GM21529 (cell line): ENCODE data around the gene CLINT1.
"Not testable (repeated sequence)": the region's sequence is repeated elsewhere in the genome, so short reads cannot be mapped to it uniquely, and the experiment has no call there.

Experiments used
- ATAC-seq: cut with Tn5 transposase; IDR thresholded peaks from one replicate; pipeline ENCODE4 v1.9.1; 2021; ENCODE audit not compliant: unreplicated experiment

The CLINT1 gene

DNA sequence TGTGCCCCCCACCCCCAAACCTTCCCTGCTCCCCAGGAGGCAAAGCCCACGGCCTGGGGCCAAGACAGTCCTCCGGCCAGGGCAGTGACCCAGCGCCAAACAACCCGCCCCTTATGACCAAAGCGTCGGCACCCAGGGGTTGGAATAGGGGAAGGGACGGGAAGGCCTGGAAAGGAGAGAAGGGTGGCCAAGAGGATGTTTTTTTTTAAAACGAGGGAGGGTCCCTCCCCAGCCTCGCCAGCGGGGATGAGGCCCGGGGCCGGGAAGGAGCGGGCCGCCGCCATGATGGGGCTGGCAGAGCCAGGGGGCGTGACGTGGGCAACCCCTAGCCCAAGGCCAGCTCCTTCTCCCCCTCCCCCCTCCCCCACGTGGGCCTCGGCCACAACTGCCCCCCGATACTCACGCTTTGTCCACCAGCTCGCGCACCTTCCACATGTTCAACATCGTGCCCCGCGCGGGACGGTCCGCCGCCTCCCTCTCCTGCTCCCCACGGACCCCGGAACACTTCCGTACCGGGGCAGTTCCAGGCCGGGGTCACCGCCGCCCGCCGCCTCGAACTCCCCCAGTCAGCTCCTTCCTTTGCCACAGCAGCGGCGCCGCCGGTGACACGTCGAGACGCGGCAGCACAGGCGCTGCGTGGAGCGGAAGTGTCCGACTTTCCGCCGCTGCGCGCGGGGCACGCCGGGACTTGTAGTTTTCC, at the start of gene CLINT1:
Gene CLINT1, minus strand, starts transcription at position 619 of the 700 bp plus-strand sequence. Its CDS starts 175 bp downstream, at position 444.
- ATAC-seq: peak; percentile 45

DNA sequence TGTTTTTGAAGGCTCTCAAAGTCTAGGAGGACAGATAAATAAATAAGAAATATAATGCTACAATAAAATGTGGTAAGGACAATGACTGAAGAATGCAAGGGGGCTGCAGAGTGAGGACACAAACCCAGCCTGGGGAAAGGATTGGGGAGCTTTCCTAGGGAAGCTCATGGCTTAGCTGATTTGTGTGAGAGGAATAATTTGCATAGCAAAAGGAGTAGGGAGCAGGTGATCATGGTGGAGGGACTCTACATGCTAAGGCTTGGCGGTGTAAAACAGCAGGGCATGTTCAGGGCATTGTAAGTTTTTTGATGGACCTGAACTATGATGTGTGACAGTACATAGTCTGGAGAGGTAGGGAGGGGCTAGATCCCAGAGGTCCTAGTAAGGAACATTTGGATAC, 49.5 kb upstream of the CLINT1 start:
- no peak for ATAC-seq

DNA sequence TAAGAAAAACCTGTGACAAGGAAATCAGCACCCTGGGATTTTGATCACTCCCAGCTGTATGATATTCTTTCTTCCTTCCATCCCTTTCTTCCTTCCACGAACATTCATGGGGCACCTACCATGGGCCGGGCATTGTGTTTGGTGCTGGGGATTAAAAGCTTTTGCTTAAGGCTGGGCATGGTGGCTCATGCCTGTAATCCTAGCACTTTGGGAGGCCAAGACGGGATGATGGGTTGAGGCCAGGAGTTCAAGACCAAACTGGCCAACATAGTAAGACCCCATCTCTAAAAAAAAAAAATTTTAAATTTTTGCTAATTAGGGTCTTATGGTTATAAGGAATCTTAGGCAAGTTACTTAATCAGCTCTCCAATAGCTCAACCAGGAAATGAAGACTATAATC, 48.5 kb upstream of the CLINT1 start:
- no peak for ATAC-seq

DNA sequence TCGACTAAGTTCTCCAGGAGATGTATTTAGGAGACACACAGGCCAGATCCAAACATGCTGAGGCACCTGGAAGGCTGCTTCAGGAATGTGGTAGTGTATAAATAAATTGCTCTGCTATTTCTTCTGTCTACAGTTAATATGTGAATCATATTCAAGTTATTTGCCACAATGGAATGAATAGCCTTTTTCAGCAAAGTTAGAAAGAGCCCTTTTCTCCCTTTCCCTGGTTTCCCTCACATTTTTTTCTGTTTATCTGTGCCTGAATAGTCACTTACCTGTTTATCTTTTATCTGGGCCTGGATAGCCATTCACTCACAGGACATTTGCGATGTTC, 44.1 kb upstream of the CLINT1 start:
- ATAC-seq: no peak

DNA sequence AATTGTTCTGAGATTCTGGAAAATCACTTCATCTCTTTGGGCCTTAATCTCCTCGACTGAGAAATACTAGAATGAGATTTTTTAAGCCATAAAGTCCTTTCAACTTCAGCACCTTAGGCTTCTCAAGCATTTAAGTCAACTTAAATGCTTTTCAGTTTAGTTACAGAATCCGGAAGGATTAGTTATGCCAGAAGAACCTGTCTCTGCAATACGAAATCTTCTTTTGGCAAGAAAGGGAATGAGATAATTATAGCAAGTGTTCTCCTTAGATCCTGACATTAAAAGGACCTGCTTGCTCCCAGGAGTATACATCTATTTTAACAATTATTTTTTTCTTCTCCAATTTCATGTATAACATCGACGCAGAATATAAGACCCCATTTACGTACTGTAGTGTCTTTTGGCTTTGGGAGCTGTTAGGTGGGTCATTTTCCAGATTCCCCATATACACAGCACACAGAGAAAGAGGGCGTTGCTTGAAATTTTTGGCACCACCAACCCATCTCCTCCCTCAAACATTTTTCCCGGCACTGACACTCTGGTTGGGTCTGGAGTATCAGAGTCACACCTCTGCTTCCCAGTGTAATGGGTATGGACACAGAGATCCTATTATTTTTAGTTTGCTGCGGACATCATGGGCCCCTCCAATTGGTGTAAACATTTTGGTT, 43.6 kb upstream of the CLINT1 start:
- ATAC-seq: no peak

DNA sequence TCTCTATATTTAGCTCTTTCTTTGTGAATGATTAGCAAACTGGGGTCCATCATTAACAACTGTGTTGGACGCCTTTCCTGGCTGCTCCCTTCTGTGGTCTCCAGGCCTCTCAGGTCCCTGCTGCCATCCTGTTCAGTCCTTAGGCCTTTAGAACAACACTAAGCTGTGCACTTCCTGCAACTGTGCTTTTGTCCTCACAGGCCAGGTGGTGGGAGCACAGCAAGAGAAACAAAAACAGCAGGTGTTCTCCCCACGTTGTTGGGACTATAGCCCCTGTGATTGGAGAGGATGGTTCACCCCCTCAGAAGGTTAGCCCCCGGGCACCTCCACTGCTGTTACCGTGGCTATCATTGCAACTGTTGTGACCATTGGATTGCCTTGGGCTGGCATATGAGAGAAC, 41.7 kb upstream of the CLINT1 start:
- ATAC-seq: no peak

DNA sequence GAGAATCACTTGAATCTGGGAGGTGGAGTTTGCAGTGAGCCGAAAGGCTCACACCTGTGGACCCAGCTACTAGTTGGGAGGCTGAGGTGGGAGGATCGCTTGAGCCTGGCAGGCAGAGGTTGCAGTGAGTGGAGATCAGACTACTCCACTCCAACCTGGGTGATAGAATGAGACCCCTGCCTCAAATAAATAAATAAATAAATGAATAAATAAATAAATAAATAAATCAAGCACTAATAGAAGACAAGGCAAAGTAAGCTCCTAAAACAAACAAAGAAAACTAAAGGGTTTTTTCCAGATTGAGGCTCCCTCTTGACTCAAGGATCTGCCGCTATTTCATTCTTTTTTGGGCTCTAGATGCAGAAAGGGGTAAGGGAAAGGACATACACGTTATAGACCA, 34.7 kb upstream of the CLINT1 start:
- ATAC-seq: no peak

DNA sequence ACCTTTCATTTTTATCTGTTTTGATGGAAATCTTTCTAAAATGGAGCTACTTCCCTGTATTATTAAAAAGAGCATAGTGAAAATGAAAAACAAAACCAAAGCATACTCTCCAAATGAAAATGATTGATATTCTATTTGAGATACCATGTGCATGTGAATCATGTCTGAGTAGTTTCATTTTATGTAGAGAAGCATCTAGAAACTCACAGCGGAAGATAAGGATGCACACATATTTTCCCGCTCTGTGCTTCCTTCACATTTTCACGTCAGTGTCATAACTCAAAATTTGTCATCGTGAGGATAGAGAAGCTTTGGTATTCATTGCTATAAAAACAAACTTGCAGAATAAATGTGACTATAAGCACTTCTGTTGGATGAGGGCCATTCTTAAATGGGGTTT, 34.0 kb upstream of the CLINT1 start:
- ATAC-seq: no peak

DNA sequence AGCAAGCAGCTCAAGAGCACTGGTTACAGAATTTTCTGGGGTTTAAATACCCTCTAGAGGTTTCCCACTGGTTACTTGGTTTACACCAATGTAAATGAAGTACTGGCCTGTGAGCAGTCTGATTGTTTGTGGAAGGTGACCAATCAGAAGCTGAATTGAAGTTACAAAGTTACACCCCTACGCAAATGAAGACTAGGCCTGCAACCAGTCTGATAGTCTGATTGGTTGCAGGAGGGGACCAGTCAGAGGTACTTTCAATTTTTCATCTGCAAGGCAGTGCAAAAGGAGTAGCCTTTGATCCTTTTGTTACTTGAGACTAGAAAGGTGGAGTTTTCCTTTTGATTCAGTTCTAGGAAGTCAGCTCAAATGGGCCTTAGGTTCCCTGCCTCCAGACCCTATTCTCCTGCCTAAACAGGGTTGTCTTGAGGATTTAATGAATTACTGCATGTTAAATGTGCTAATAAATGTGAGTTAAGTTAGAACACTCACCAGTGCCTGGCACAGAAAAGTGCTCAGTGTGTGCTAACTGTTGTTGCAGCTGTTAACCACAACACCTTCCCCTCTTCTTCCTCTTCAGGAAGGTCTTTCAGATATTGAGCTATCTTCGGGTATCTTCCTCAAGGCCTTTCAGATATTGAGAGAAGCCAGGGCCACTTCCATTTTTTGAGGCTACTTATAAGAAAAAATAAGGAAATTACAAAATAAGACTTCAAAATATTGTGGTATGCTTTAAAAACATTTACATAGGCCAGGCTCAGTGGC, 32.1 kb upstream of the CLINT1 start:
- ATAC-seq: no peak

DNA sequence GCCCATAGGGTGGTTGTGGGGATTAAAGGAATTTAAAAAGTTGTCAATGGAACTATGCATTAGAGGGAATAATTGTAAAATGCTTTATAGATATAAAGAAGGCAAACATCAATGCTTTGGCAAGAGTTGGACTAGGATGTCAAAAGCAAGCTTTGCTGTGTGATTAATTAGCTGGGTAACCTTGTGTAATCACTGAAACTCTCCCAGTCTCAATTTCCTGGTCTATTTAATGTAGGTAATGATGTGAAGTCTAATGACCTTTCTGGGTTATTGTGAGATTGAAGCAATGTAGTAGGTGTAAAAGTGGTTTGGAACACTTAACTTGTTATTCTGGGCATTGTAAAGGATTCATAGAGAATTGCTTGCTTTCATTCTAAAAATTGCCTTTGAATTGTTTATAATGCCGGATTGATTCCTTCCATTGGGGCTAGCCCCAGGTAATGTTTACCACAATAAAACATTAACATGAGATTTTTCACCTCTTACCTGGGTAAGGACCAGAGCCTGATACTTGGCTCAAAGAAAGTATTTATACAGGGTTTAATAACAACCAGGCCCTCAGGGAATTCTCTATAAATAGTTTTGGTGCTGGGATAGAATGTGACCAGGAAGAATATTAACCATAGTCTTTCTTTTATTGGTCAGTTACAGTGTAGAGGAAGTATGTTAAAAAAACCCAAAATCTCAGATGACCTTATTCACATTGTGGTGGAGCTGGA, 30.0 kb upstream of the CLINT1 start:
- no peak for ATAC-seq

DNA sequence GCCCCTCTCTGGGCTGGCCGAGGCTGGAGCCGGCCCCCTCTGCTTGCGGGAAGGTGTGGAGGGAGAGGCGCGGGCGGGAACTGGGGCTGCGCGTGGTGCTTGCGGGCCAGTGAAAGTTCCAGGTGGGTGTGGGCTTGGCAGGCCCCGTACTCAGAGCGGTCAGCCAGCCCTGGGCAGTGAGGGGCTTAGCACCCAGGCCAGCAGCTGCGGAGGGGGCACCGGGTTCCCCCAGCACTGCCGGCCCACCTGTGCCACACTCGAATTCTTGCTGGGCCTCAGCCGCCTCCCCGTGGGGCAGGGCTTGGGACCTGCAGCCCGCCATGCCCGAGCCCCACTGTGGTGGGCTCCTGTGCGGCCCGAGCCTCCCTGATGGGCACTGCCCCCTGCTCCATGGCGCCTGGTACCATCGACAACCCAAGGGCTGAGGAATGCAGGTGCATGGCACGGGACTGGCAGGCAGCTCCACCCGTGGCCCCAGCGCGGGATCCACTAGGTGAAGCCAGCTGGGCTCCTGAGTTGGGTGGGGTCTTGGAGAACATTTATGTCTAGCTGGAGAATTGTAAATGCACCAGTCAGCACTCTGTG, 27.9 kb upstream of the CLINT1 start:
- no peak for ATAC-seq

DNA sequence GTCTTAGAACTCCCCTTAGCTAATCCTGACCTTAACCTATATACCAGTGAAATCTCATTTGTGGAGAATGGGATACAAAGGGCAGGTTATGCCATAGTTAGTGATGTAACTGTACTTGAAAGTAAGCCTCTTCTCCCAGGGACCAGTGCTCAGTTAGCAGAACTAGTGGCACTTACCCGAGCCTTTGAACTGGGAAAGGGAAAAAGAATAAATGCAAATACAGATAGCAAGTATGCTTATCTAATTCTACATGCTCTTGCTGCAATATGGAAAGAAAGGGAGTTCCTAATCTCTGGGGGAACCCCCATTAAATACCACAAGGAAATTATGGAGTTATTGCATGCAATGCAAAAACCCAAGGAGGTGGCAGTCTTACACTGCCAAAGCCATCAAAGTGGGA, 26.1 kb upstream of the CLINT1 start:
- not testable (repeated sequence) for ATAC-seq

DNA sequence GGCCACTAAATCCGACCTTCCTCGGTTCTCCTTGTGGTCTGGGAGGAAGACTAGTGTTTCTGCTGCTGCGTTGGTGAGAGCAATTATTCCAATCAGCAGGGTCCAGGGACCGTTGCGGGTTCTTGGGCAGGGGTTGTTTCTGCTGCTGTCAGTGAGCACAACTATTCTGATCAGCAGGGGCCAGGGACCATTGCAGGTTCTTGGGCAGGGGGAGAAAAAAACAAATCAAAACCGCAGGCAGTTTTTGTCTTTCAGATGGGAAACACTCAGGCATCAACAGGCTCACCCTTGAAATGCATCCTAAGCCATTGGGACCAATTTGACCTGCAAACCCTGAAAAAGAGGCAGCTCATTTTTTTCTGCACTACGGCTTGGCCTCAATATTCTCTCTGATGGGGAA, 22.6 kb upstream of the CLINT1 start:
- ATAC-seq: not testable (repeated sequence)

DNA sequence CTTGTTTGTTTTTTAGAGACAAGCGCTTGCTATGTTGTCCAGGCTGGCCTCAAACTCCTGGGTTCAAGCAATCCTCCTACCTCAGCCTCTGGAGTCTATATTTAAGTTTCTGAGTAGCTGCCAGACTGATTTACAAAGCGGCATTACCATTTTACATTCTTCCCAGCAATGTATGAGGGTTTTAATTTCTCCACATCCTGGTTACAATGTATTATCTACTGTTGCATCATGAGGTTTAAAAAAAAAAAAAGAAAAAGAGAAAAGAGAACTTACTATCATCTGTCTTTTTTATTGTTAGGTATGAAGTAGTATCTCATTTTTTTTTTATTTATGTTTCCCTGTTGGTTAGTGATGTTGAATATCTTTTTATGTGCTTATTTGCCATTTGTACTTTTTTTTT, 18.9 kb upstream of the CLINT1 start:
- no peak for ATAC-seq

DNA sequence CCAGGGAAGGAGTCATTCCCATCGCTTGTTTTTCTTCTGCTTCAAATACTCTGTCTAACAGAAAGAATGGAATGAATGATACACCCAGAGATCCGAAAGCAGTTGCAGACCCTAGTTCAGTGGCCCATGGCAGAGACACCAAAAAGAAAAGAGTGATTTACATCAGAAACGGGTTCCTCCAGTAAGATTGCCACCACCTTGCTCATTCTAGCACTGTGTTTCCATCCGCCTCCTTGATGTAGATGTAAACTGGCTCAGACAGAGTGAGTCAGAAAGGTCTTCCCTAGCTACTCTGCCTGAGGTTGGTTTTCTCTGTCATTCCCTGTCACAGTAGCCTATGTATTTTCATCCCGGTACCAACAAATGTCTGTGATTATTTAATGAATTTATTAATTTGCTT, 15.9 kb upstream of the CLINT1 start:
- no peak for ATAC-seq

DNA sequence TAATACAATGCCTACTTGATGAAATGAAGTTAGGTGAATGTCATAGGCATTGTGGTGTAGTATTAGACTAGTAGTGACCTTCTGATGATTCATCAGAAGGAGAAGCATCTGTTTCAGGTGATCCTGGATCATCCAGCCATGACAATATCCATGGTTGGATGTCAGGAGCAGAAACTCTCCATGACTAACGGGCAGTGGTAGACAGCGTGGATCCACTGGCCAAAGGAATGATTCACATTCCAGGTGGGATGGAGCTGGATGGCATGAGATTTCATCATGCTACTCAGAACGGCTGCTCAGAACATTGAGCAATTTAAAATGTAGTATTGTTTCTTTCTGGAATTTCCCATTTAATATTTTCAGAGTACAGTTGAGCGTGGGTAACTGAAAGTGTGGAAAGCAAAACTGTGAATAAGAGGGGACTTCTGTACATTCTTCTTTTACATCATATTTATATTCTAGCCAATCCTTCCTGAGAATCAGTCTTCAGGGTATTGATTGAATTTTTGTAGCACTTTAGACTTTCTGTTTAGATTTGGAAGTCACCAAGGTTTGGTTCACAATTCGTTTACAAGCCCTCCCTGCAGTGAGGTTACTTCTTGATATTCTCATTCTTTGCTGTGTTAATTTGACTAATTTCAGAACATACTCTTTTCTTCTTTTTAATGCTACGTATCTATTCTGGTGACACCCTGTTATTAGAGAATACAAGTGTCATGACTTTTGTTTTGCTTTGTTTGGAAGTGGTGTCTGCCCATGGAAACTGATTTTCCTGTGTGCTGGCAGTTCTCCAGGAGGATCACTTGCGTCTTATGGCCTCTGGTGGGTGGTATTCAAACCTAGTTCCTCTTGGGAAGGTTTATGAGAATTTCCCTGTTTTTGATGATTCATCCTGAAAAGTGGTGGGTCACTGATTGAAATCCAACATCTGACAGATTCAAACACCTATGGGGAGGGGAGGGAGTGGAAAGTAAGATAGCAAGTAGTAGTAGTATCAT, 12.2 kb upstream of the CLINT1 start:
- no peak for ATAC-seq

DNA sequence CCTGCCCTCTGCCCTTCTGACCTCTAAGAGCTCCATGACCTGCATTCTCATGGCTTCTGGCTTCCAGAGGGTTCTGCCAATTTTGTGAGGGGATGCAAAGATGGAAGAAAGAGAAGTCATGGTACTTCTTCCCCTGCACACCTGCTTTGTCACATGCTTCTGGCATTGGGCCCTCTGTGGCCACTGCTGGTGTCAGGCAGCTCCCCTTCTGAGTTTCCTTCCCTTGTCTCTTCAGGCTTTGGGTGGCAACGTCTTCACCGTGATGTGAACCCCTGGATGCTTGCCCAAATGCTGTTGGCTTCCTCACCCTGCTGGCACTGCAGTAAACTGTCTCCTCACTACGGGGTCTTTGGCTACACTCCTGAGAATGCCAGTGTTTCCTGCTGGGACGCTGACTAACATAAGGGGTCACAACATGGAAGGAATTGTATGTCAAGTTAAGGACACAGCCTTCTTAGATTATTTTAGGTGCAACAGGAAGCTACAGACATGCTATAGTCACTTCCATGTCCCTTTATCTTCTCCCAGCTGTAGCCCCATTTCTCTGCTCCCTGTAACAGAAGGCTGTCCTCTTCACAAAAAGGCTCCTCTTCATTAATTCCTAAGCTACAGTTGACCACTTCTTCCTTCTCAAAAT, 8.9 kb upstream of the CLINT1 start:
- no peak for ATAC-seq

DNA sequence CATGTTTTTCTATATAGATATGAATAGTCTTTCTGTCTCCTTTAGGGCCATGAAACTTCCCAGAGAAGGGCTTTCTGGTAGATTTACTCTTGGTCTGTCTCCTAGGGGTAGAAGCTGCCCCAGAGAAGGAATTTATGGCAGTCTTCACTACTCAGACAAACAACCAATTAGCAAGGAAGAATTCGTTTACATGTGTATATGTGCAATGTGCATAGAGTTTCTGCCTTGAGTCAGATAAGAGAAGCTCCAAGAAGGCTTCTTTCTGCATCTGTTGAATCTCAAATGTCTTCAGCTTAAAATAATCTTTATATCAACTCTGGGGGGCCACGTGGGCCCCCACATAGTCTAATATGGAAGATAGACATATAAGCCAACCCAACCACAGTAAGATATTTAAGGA, 7.6 kb upstream of the CLINT1 start:
- no peak for ATAC-seq

DNA sequence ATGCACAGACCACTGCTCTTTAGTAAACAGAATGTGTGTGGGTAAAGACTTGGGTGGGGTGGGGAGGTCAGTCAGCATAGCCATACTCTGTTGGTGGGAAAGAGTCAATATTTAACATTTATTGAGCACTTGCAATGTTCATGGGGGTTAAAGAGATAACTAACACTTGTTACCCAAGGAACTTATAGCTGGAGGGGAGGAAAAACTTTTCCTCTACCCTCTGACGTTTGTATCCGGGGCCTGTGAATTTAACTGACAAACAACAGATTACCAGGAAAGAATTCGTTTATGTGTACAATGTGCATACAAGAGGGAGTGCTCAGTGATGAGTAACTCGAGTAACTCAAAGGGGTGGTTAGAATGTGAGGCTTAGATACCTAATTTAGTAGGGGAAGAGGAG, 6.8 kb upstream of the CLINT1 start:
- ATAC-seq: no peak

DNA sequence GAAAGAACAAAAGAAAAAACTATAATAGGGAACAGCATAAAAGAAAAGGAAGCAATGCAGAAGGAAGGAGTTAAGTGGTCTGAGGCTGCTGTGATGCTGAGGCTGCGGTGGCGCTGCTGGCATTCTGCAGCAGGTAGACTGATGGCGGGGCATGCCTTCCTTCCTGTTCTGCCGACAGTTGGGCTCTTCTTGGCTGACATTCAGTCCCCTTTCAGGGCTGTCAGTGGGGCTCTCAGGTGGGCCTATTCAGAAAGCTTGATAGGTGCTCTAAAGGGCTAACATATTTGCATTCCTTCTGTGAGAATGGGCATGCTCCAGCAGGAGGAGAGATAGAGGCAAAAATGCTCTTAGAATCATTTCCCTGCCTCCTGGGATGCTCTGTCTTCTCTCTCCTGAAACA, 5.1 kb upstream of the CLINT1 start:
- ATAC-seq: no peak
